Central memory CD4-positive, alpha-beta T cell (primary cell): ENCODE measurements around the gene PRRT2.
"Not testable (repeated sequence)": the region's sequence is repeated elsewhere in the genome, so short reads cannot be mapped to it uniquely, and the experiment has no call there.

Experiments used
- DNase-seq: peaks from one replicate; pipeline ENCODE4 v3.0.0; 2022
- total RNA-seq, 3 experiments: gene quantifications; one replicate each; lab custom pipeline; 2026; lab: John Stamatoyannopoulos, UW

The PRRT2 gene
- total RNA-seq, result 0.18 to 1.7 (median 0.82) reads per million in 3 experiments

- no peak for DNase-seq
These were observed at the start of gene PRRT2 for GRCh38 chr16:29811896-29812665. Gene PRRT2 (plus strand): TSS chr16:29812193. CDS start chr16:29813055, 862 bp downstream.

GRCh38 chr16:29763326-29763725 is 48.7 kb upstream of the PRRT2 start:
- no peak for DNase-seq

DNA sequence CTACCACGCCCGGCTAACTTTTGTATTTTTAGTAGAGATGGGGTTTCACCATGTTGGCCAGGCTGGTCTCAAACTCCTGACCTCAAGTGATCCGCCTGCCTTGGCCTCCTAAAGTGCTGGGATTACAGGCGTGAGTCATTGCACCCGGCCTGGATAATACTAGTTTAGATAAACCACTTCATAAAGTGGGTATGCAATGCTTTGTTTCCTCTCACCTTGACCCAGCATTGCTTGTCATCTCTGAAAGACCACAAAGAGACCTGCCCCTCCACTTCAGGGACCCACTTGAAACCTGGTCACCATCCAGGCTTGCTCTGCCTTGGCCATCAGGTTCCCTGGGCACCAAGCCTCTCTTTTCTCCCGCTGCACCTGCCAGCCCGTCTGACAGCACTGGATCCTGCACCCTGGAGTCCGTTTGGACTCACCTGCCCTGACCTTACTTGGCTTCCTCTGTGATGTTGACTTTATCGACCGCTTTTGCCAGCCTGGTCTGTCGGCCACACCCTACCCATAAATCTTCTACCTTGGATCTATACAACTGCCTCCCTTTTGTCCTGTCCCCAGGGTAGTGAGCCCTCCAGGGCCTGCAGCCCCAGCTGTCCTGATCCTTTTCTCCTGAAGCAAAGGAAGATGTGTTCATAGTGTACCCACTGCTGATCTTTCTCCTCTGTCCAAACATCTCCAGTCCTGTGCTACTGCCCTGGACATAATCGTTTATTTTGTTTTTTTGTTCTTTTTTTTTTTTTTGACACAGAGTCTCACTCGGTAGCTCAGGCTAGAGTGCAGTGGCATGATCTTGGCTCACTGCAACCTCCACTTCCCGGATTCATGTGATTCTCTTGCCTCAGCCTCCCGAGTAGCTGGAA is 46.6 kb upstream of the PRRT2 start:
- DNase-seq, result no peak

DNA sequence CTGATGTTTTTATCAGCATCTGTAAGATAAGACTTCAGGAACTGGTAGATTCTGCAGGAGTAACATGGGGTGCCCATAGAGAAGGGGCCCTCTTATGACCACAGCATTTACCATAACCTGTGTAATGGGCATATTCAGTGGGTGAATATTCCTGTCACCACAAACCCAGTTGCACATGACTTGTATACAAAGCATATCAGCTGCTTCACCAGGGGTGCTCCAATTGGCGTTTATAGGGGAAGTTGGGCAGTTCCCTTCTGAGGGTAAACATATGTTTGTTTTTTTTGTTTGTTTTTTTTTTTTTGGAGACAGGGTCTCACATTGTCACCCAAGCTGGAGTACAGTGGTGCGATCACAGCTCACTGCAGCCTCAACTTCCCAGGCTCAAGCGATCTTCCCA is 45.4 kb upstream of the PRRT2 start:
- no peak for DNase-seq

GRCh38 chr16:29767062-29767461 is 44.9 kb upstream of the PRRT2 start:
- DNase-seq, result no peak

- DNase-seq, result no peak
These were observed 42.5 kb upstream of the PRRT2 start for GRCh38 chr16:29769507-29769906.

DNA sequence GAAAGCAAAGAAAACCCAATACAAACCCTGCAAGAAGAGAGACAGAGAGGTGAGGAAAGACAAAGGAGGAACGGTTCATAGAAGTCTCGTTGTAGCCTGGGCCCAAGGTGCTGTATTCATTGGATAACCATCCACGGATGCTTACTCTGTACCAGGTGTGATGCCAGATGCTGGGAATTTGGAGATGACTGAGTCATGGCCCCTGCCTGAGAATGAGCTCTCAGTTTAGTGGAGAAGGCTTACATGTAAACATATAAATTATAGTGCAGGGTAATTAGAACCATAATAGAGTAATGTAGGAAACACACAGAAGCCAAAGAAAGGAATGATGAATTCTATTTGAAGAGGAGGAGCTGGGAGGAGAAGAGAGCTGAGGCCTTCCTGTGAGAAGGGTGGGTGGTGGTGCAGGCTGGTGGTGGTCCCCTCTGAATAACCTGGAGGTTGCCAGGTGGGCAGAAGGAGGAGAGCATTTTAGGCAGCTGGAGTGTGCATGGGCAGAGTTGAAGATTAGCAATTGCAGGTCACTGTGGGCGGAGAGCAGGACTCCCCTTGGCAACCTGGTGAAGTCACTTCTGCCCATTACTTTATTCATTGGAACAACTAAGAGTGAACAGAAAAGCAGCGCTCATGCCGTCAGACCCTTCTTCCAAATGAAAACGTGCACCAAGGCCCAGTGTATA is 41.6 kb upstream of the PRRT2 start:
- no peak for DNase-seq

DNA sequence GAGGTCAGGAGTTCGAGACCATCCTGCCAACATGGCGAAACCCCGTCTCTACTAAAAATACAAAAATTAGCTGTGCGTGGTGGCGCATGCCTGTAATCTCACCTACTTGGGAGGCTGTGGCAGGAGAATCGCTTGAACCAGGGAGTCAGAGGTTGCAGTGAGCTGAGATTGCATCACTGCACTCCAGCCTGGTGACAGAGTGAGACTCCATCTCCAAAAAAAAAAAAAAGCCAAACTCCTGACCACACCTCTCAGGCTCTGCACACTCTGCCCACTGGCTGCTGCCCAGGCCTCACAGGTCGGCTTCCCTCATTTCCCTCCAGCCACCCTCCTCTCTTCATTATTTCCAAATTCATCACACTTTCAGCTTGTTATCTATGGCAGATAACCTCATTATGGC is 39.7 kb upstream of the PRRT2 start:
- DNase-seq, result not testable (repeated sequence)

GRCh38 chr16:29774730-29775129 is 37.3 kb upstream of the PRRT2 start:
- DNase-seq, result no peak

GRCh38 chr16:29775742-29776408 is 36.1 kb upstream of the PRRT2 start:
- no peak for DNase-seq

- no peak for DNase-seq
These were observed 34.2 kb upstream of the PRRT2 start, which contains the start of gene ZG16 for GRCh38 chr16:29777576-29778350. Gene ZG16 (plus strand): TSS chr16:29778256. CDS start chr16:29779267, 1,011 bp downstream.

GRCh38 chr16:29779474-29779873 is 32.5 kb upstream of the PRRT2 start:
- DNase-seq, result no peak

DNA sequence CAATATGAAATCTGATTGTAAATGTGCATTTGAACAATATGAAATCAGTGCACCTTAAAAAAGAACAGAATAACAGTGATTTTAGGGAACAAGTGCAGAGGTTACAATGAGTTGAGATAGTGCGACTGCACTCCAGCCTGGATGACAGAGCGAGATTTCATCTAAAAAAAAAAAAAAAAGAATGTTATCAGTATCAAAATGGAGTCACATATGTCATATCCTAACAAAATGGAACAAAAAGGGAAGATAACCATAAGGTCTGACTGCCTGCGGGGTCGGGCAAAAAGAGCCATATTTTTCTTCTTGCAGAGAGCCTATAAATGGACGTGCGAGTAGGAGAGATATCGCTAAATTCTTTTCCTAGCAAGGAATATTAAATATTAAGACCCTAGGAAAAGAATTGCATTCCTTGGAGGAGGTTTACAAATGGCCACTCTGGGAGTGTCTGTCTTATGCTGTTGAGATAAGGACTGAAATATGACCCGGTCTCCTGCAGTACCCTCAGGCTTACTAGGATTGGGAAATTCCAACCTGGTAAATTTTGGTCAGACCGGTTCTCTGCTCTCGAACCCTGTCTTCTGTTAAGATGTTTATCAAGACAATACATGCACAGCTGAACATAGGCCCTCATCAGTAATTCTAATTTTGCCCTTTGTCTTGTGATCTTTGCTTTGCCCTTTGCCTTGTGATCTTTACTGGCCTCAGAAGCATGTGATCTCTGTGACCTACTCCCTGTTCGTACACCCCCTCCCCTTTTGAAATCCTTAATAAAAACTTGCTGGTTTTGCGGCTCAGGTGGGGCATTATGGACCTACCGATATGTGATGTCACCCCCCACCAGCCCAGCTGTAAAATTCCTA is 28.7 kb upstream of the PRRT2 start:
- DNase-seq, result not testable (repeated sequence)

- DNase-seq, result peak; percentile 37
These were observed 27.8 kb upstream of the PRRT2 start for GRCh38 chr16:29784157-29784556.

DNA sequence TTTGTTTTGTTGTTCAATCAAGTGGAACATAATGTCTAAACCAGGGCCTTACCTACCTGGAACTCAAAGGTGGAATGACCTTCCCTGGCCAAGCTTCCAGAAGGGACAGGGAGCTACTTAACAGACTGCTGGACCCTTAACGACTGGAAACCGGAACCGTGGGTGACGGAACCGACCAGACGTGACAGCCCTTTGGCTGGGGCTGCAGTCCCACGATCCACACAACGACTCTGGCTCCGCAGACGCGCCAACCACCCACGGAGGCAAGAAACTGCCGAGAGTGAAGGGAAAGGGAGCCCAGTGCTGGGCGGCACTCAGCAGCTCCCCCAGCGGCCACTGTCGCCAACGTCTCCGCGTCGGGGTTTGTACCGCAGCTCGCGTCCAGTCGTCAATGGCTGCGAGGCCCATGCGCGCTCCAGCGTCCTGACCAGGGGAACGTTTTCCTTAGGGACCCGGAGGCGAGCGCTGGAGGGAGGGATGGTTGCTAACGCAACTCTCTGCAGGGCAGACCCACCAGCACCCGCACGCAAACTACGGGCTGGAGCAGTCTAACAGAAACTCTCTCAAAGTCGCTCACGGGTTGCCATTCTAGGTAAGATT is 27.0 kb upstream of the PRRT2 start:
- peak; percentile 65 for DNase-seq

DNA sequence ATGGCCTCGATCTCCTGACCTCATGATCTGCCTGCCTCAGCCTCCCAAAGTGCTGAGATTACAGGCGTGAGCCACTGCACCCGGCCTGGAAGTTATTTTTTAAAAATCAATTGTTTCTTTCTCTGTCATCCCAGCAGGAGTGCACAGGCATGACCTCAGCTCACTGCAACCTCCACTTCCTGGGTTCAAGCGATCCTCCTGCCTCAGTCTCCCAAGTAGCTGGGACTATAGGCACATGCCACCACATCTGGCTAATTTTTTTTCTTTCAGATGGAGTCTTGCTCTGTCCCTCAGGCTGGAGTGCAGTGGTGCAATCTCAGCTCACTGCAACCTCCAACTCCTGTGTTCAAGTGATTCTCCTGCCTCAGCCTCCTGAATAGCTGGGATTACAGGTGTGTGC is 24.8 kb upstream of the PRRT2 start:
- DNase-seq, result not testable (repeated sequence)

- DNase-seq, result no peak
These were observed 22.2 kb upstream of the PRRT2 start for GRCh38 chr16:29789775-29790182.

DNA sequence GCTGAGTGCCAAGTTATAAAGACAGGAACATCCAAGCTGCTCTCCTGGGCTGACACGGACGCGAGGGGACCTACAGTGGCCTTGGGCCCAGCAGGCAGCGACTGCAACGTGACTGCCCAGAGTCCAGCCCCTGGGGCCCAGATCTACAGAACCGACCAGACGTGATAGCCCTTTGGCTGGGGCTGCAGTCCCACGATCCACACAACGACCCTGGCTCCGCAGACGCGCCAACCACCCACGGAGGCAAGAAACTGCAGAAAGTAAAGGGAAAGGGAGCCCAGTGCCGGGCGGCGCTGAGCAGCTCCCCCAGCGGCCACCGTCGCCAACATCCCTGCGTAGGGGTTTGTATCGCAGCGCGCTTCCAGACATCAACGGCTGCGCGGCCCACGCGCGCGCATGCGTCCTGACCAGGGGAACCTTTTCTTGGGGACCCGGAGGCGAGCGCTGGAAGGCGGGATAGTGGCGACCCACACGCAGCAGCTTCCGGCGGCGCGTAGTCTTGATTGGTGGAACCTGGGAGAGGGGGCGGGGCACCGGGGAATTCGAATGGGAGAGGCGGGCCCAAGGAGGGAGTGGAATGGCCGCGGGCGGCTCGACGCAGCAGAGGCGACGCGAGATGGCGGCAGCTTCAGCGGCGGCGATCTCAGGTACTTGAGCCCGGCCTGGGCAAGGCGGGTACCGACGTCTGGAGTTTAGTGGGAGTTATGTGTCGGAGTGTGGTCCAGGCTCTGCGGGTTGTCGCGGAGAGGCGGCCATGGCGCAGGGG is 21.6 kb upstream of the PRRT2 start, which contains the start of gene KIF22:
Gene KIF22 (plus strand): TSS at position 569 of the 766 bp plus-strand sequence. CDS start 9 bp downstream, at position 578.
- DNase-seq, result peak; percentile 100
